HCT116 (cell line): Measurements from ENCODE around the gene ATP1A1.

Experiments
- CEBPB ChIP-seq: IDR thresholded peaks from 2 replicates; pipeline ENCODE4 v1.6.1; 2012; ENCODE audit warnings: low read depth
- EZH2 ChIP-seq: fragments of 200-600 bp; sonication (generic); IDR thresholded peaks from 2 replicates; pipeline ENCODE4 v1.6.1; 2017; ENCODE audit warnings: antibody characterized with exemption, mixed run types
- EZH2phosphoT487 ChIP-seq: fragments of 200-600 bp; IDR thresholded peaks from 2 replicates; pipeline ENCODE4 v1.6.1; 2018; ENCODE audit warnings: antibody characterized with exemption, borderline replicate concordance
- FOSL1 ChIP-seq: IDR thresholded peaks from 2 replicates; pipeline ENCODE4 v1.6.1; 2012; ENCODE audit warnings: low read depth
- POLR2A ChIP-seq: IDR thresholded peaks from 2 replicates; pipeline ENCODE4 v1.7.0; 2011; ENCODE audit warnings: borderline replicate concordance; ENCODE audit not compliant: insufficient read depth, insufficient read length; ENCODE audit errors: extremely low read depth
- POLR2AphosphoS5 ChIP-seq: IDR thresholded peaks from 2 replicates; pipeline ENCODE4 v1.6.1; 2011; ENCODE audit warnings: mild to moderate bottlenecking, low read depth, low read length, moderate library complexity
- SP1 ChIP-seq: IDR thresholded peaks from 2 replicates; pipeline ENCODE4 v1.6.1; 2012; ENCODE audit warnings: low read depth
- SRF ChIP-seq: IDR thresholded peaks from 2 replicates; pipeline ENCODE4 v1.6.1; 2012; ENCODE audit warnings: low read depth
- TCF7L2 ChIP-seq: IDR thresholded peaks from 2 replicates; pipeline ENCODE4 v1.7.0; 2011; ENCODE audit warnings: borderline replicate concordance, inconsistent platforms; ENCODE audit not compliant: insufficient read depth, insufficient read length; ENCODE audit errors: extremely low read depth
- ZFX ChIP-seq: fragments of 450-650 bp; IDR thresholded peaks from 2 replicates; pipeline ENCODE4 v1.6.1; 2017
- ZNF274 ChIP-seq: fragments of 200-500 bp; sonication (Bioruptor generic); IDR thresholded peaks from 2 replicates; pipeline ENCODE4 v1.6.1; 2014; ENCODE audit warnings: mild to moderate bottlenecking, low read depth, low read length, inconsistent platforms
- TF ChIP-seq, protein P1 (sequence below): IDR thresholded peaks from 2 replicates; pipeline ENCODE4 v1.6.1; 2012; ENCODE audit warnings: low read depth
- TF ChIP-seq, protein P2 (sequence below), 3 experiments: fragments of 200-600 bp in 1 of 3; sonication (generic) in 1 of 3; IDR thresholded peaks in 2 of 3; conservative IDR thresholded peaks in 1 of 3; 2 replicates each; pipeline ENCODE4 v1.5.1; 2012 to 2017; ENCODE audit warnings: low read depth in 2 of 3, low read length in 2 of 3, antibody characterized with exemption in 1 of 3, borderline replicate concordance in 1 of 3, control low read depth in 1 of 3, mild to moderate bottlenecking in 1 of 3, mixed read lengths in 1 of 3, mixed run types in 1 of 3, moderate library complexity in 1 of 3; ENCODE audit not compliant: insufficient read depth in 1 of 3
- TF ChIP-seq, protein P3 (sequence below): IDR thresholded peaks from 2 replicates; pipeline ENCODE4 v1.6.1; 2012

GRCh38 chr1:116446686-116447085, 73.6 kb downstream of the ATP1A1 start:
- TF ChIP-seq, protein P1, sequence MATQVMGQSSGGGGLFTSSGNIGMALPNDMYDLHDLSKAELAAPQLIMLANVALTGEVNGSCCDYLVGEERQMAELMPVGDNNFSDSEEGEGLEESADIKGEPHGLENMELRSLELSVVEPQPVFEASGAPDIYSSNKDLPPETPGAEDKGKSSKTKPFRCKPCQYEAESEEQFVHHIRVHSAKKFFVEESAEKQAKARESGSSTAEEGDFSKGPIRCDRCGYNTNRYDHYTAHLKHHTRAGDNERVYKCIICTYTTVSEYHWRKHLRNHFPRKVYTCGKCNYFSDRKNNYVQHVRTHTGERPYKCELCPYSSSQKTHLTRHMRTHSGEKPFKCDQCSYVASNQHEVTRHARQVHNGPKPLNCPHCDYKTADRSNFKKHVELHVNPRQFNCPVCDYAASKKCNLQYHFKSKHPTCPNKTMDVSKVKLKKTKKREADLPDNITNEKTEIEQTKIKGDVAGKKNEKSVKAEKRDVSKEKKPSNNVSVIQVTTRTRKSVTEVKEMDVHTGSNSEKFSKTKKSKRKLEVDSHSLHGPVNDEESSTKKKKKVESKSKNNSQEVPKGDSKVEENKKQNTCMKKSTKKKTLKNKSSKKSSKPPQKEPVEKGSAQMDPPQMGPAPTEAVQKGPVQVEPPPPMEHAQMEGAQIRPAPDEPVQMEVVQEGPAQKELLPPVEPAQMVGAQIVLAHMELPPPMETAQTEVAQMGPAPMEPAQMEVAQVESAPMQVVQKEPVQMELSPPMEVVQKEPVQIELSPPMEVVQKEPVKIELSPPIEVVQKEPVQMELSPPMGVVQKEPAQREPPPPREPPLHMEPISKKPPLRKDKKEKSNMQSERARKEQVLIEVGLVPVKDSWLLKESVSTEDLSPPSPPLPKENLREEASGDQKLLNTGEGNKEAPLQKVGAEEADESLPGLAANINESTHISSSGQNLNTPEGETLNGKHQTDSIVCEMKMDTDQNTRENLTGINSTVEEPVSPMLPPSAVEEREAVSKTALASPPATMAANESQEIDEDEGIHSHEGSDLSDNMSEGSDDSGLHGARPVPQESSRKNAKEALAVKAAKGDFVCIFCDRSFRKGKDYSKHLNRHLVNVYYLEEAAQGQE, result no peak
- TF ChIP-seq EZH2 (no peak), SP1 (no peak), EZH2phosphoT487 (no peak), ZNF274 (no peak), POLR2AphosphoS5 (no peak), POLR2A (no peak), TCF7L2 (no peak), CEBPB (no peak), SRF (no peak), FOSL1 (no peak), ZFX (no peak)
- TF ChIP-seq, protein P2, sequence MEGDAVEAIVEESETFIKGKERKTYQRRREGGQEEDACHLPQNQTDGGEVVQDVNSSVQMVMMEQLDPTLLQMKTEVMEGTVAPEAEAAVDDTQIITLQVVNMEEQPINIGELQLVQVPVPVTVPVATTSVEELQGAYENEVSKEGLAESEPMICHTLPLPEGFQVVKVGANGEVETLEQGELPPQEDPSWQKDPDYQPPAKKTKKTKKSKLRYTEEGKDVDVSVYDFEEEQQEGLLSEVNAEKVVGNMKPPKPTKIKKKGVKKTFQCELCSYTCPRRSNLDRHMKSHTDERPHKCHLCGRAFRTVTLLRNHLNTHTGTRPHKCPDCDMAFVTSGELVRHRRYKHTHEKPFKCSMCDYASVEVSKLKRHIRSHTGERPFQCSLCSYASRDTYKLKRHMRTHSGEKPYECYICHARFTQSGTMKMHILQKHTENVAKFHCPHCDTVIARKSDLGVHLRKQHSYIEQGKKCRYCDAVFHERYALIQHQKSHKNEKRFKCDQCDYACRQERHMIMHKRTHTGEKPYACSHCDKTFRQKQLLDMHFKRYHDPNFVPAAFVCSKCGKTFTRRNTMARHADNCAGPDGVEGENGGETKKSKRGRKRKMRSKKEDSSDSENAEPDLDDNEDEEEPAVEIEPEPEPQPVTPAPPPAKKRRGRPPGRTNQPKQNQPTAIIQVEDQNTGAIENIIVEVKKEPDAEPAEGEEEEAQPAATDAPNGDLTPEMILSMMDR (IDR thresholded peaks at IDR 0.05 in 2 of 3, conservative IDR thresholded peaks at IDR 0.05 in 1 of 3; ENCODE audit: borderline replicate concordance in 1 of 3, insufficient read depth in 1 of 3, low read depth in 2 of 3, low read length in 2 of 3), result no peak
- TF ChIP-seq, protein P3, sequence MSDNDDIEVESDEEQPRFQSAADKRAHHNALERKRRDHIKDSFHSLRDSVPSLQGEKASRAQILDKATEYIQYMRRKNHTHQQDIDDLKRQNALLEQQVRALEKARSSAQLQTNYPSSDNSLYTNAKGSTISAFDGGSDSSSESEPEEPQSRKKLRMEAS, result no peak
